Measurements from ENCODE around the gene APOBR. TPM values are rescaled to one million over a fixed set of nuclear protein-coding genes. Genes with fewer than 3 reads are reported as not detected.

APOBR gene, protein sequence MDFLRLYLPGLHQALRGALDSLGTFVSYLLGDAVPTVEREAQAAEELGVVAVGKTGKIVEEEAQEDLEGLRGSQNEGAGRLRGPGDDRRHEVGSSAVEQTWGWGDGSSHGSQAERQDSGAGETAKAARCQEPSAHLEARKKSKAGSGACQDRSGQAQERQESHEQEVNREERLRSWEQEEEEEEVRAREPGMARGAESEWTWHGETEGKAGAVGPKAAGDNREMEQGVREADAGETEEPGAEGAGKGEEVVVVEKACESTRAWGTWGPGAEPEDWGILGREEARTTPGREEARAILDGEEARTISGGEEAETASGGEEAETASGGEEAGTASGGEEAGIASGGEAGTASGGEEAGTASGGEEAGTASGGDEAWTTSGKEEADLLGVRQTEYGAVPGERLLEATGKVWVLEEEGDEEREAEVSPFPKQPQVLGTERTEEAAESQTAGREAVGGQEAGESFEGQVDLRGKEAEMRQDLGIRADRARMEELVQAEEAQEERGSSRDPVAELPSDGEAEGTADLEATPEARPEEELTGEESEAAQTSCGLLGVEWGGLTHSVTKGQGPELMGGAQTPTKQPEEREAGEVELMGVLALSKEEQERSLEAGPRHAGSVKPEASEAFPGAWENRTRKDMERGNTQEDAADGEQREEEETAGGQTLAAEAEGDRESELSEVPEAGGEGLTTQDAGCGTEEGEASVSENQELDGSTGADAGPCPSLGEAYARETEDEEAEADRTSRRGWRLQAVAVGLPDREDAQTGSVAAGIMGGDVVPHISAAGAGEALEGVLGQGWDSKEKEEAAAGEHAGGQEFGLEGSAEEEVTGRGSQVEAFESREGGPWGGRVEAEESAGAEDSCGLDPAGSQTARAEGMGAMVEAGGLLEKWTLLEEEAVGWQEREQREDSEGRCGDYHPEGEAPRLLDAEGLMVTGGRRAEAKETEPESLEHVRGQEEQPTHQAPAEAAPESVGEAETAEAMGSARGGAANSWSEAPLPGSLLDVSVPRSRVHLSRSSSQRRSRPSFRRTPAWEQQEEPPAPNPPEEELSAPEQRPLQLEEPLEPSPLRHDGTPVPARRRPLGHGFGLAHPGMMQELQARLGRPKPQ
- total RNA-seq: under 0.01 TPM in 2 replicates

GRCh38 chr16:28494121-28494851 lies at the start of gene APOBR:
TSS of gene APOBR (plus strand) at chr16:28494643. CDS start at chr16:28494682, 39 bp downstream.

DNA sequence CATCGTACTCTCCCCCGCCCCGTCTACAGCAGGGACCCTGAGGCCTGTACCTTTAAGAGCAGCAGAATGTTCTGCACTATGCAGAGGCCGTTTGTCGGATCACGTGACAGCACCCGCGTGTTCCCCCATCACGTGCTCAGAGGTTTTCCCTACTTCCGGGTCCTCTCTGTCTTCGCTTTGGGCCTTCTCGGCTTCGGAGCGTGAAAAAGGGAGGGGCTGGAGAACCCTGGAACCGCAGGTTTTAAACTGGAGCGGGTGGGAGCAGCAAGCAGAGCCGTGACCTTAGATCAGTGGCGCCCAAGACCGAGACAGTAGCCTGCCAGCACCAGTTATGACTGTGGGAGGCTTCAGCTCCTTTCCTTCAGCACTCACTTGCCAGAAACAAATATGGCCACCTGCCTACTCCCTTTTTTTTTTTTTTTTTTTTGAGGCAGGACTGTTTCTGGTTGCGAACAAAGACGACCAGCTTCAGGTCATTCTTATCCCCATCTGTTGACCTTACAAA lies 2.4 kb upstream of the APOBR start, which contains the start of gene CLN3:
Gene CLN3 (minus strand): TSS at position 105 of the 505 bp plus-strand sequence. CDS start 315 bp downstream, outside the sequence.

GRCh38 chr16:28538733-28539596 lies 44.5 kb downstream of the APOBR start, which contains the start of gene NUPR1:
TSS of gene NUPR1 (minus strand) at chr16:28538974. CDS start at chr16:28538907, 67 bp downstream.

Other genes starting within 250 kb of the APOBR start
- gene SBK1, start 202.1 kb upstream of the APOBR start, total RNA-seq: under 0.01 TPM in 2 replicates
- gene NPIPB6, start 131.1 kb upstream of the APOBR start, total RNA-seq: 0.43 TPM in 1 of 2 replicates, not detected in the other
- gene EIF3CL, start 90.8 kb upstream of the APOBR start, total RNA-seq: 96.3 and 103 TPM in 2 replicates
- gene NPIPB7, start 22.3 kb upstream of the APOBR start, total RNA-seq: not detected in 2 replicates
- 16.2 and 18.4 TPM in 2 replicates for gene CLN3, start 2.6 kb upstream of the APOBR start, total RNA-seq
- not detected in 2 replicates for gene IL27, start 12.2 kb downstream of the APOBR start, total RNA-seq
- gene NUPR1, start 44.3 kb downstream of the APOBR start, total RNA-seq: 4.0 and 5.3 TPM in 2 replicates
- 8.9 and 9.1 TPM in 2 replicates for gene SGF29, start 59.3 kb downstream of the APOBR start, total RNA-seq
- gene SULT1A2, start 102.4 kb downstream of the APOBR start, total RNA-seq: not detected in 2 replicates
- 0.87 and 3.2 TPM in 2 replicates for gene SULT1A1, start 115.4 kb downstream of the APOBR start, total RNA-seq
- gene NPIPB8, start 143.4 kb downstream of the APOBR start, total RNA-seq: 0.22 and 0.34 TPM in 2 replicates
- gene EIF3C, start 216.8 kb downstream of the APOBR start, total RNA-seq: 197 and 204 TPM in 2 replicates